ENCODE measurements around the gene CACNG7.
"Not testable (repeated sequence)": the region's sequence is repeated elsewhere in the genome, so short reads cannot be mapped to it uniquely, and the experiment has no call there.

CACNG7 gene, protein sequence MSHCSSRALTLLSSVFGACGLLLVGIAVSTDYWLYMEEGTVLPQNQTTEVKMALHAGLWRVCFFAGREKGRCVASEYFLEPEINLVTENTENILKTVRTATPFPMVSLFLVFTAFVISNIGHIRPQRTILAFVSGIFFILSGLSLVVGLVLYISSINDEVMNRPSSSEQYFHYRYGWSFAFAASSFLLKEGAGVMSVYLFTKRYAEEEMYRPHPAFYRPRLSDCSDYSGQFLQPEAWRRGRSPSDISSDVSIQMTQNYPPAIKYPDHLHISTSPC

DNA sequence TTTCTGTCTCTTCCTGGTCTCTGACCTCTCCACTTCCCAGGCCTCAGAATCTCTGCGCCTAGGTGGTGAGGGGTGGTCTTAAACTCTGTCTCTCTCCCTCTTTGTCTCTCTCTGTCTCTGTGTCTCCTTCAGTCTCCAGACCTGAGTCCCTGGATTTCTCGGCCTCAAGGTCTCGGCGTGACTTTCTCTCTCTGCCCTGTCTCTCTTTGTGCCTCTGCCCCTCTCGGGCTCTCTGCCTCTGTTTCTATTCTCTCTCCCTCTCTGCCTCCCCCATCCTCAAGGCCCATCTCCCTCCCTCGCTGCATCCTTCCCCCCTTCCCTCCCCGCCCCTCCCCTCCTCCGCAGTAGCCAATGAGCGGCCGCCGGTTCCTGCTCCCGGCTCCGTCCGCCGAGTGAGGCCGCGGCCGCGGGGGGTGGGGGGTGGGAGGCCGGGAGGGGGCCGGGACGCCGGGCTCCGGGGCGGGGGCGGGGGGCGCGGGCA, at the start of gene CACNG7:
Gene CACNG7 (plus strand): TSS at position 344 of the 481 bp plus-strand sequence. CDS start 3,554 bp downstream, outside the sequence.
- DNase-seq (ENCODE audit: low spot score), result no peak

DNA sequence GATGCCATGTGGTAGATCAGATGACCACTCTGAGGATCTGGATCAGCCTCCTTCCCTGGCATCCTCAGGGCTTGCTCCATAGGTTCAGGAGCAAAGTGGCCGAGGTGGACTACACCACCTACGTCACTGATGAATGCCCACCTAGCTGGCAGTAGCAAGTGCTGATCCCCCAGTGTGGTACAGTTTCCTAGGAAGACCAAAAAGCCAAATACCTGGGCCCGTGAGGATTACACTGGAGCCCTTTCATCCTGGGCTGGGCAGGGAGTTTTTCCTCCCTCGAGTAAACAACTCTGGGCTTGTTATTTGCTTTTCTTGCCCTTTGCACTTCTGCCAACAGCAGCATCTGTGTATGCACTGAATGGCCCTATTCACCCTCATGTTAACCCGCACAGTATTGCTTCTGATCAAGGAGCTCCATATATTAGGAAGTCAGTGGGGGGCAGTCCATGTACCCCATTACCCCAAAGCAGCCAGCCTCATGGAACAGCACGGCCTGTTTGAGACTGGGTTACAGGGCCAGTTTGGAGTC, 44.7 kb upstream of the CACNG7 start:
- peak; percentile 84 for DNase-seq (ENCODE audit: low spot score)

- DNase-seq (ENCODE audit: low spot score), result no peak
These were observed 43.6 kb upstream of the CACNG7 start for GRCh38 chr19:53865523-53865917.

GRCh38 chr19:53865918-53866864, 42.9 kb upstream of the CACNG7 start:
- peak; percentile 61 for DNase-seq (ENCODE audit: low spot score)

DNA sequence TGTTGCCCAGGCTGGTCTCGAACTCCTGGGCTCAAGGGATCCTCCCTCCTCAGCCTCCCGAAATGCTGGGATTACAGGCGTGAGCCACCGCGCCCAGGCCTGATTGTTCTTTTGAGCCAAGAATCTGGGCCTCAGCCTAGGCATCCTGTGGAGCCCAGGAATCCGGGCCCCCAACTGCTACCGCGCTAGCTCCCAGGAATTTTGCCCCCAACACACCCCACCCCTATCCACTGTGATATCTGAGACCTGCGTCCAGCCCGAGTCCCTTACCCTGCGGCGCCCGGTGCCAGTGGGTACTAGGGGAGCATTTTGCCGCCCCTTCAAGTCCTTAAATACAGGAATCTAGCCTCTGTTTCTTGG, 42.2 kb upstream of the CACNG7 start:
- no peak for DNase-seq (ENCODE audit: low spot score)

GRCh38 chr19:53867225-53868090, 41.6 kb upstream of the CACNG7 start, which contains the start of gene MYADM:
MYADM (plus strand) TSS chr19:53867883; CDS start chr19:53873530, 5,647 bp downstream.
- DNase-seq (ENCODE audit: low spot score), result peak; percentile 95

DNA sequence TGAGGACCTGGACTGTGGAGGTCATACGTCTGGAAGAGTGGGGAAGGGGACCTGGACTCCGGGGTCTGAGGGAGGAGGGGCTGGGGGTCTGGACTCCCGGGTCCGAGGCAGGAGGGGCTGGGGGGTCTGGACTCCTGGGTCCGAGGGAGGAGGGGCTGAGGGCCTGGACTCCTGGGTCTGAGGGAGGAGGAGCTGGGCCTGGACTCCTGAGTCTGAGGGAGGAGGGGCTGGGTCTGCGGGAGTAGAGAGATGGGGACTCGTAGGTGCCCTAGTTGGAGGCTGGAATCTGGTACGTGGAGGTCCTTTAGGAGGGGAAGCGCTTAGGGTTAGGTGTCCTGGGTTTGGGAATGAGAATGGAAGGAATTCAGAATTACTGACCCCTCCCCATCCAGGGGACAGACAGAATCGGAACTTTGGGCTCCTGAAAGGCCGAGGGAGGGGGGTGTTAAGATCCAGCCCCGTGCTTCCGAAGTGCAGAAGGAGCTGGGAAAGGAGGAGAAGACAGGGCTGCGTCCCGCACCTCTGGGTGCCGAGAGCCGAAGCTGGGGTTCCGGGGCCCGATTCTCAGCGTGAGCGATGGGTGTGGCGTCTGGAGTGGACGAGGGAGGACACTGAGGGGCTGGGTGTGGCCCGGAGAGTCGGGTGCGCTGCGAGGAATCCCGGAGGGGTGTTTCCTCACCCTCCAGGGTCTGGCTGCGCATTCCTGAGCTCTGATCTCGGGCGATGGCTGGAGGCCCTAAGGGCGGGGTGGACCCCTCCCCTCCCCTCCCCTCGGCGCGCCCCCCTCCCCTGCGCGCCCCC, 40.8 kb upstream of the CACNG7 start:
- peak; percentile 58 for DNase-seq (ENCODE audit: low spot score)

GRCh38 chr19:53868892-53869804, 39.9 kb upstream of the CACNG7 start:
- DNase-seq (ENCODE audit: low spot score), result peak; percentile 95

DNA sequence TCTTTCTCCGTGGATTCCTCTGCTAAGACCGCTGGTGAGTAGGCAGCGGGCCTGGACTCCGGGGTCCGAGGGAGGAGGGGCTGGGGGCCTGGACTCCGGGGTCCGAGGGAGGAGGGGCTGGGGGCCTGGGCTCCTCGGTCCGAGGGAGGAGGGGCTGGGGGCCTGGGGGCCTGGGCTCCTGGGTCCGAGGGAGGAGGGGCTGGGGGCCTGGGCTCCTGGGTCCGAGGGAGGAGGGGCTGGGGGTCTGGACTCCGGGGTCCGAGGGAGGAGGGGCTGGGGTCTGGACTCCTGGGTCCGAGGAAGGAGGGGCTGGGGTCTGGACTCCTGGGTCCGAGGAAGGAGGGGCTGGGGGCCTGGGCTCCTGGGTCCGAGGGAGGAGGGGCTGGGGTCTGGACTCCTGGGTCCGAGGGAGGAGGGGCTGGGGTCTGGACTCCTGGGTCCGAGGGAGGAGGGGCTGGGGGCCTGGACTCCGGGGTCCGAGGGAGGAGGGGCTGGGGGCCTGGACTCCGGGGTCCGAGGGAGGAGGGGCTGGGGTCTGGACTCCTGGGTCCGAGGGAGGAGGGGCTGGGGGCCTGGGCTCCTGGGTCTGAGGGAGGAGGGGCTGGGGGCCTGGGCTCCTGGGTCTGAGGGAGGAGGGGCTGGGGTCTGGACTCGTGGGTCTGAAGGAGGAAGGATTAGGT, 39.1 kb upstream of the CACNG7 start:
- not testable (repeated sequence) for DNase-seq (ENCODE audit: low spot score)

GRCh38 chr19:53870485-53870844, 38.6 kb upstream of the CACNG7 start:
- peak; percentile 5 for DNase-seq (ENCODE audit: low spot score)

- peak; percentile 2 for DNase-seq (ENCODE audit: low spot score)
These were observed 37.6 kb upstream of the CACNG7 start for GRCh38 chr19:53871454-53871853.

DNA sequence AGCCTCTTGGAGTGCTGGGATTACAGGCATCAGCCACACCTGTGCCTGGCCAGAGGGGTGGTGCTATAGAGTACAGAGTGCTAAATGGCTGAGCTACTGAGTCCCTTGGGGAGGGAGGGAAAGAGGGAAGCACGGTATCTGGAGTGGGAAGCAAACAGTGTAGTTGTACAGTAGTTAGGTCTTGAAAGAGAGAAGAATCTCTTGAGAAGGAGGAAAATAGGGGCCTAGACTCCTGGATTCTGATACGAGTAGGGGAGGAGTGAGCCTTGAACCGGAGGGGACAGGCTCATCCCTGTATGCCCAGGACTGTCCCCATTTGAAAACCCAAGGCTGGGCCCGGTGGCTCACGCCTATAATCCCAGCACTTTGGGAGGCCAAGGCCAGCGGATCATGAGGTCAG, 36.3 kb upstream of the CACNG7 start:
- DNase-seq (ENCODE audit: low spot score), result peak; percentile 15

DNA sequence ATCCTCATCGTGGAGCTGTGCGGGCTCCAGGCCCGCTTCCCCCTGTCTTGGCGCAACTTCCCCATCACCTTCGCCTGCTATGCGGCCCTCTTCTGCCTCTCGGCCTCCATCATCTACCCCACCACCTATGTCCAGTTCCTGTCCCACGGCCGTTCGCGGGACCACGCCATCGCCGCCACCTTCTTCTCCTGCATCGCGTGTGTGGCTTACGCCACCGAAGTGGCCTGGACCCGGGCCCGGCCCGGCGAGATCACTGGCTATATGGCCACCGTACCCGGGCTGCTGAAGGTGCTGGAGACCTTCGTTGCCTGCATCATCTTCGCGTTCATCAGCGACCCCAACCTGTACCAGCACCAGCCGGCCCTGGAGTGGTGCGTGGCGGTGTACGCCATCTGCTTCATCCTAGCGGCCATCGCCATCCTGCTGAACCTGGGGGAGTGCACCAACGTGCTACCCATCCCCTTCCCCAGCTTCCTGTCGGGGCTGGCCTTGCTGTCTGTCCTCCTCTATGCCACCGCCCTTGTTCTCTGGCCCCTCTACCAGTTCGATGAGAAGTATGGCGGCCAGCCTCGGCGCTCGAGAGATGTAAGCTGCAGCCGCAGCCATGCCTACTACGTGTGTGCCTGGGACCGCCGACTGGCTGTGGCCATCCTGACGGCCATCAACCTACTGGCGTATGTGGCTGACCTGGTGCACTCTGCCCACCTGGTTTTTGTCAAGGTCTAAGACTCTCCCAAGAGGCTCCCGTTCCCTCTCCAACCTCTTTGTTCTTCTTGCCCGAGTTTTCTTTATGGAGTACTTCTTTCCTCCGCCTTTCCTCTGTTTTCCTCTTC, 35.1 kb upstream of the CACNG7 start:
- DNase-seq (ENCODE audit: low spot score), result no peak

DNA sequence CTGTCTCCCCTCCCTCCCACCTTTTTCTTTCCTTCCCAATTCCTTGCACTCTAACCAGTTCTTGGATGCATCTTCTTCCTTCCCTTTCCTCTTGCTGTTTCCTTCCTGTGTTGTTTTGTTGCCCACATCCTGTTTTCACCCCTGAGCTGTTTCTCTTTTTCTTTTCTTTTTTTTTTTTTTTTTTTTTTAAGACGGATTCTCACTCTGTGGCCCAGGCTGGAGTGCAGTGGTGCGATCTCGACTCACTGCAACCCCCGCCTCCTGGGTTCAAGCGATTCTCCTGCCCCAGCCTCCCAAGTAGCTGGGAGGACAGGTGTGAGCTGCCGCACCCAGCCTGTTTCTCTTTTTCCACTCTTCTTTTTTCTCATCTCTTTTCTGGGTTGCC, 34.5 kb upstream of the CACNG7 start:
- DNase-seq (ENCODE audit: low spot score), result no peak

GRCh38 chr19:53875602-53876325, 33.3 kb upstream of the CACNG7 start:
- no peak for DNase-seq (ENCODE audit: low spot score)

GRCh38 chr19:53876651-53877224, 32.3 kb upstream of the CACNG7 start:
- no peak for DNase-seq (ENCODE audit: low spot score)

GRCh38 chr19:53877361-53877766, 31.7 kb upstream of the CACNG7 start:
- DNase-seq (ENCODE audit: low spot score), result no peak

All from HuH-7 (cell line).